Upper lobe of right lung (tissue), 1 donor: Measurements from ENCODE around the gene RFPL2. TPM values are rescaled to one million over a fixed set of nuclear protein-coding genes. Genes with fewer than 3 reads are reported as not detected.

Source experiments
- ATAC-seq: fragments of 200-7000 bp; cut with Tn5 transposase; one replicate; pipeline ENCODE4 v1.9.1; 2020; ENCODE audit warnings: mild to moderate bottlenecking, moderate library complexity
- DNase-seq: peaks from one replicate; pipeline ENCODE4 v3.0.0-alpha.2; 2020
- H3K27ac ChIP-seq: fragments of 200-600 bp; one replicate; pipeline ENCODE4 v1.8.0; 2022
- H3K27me3 ChIP-seq: fragments of 200-600 bp; one replicate; pipeline ENCODE4 v1.8.0; 2022; ENCODE audit warnings: mild to moderate bottlenecking
- H3K36me3 ChIP-seq: fragments of 200-600 bp; one replicate; pipeline ENCODE4 v1.8.0; 2022
- H3K4me1 ChIP-seq: fragments of 200-600 bp; one replicate; pipeline ENCODE4 v1.8.0; 2022
- H3K4me3 ChIP-seq: fragments of 200-600 bp; one replicate; pipeline ENCODE4 v1.8.0; 2022; ENCODE audit warnings: mild to moderate bottlenecking
- H3K9me3 ChIP-seq: fragments of 200-600 bp; one replicate; pipeline ENCODE4 v1.8.0; 2022
- intact Hi-C: fragments of 100-400 bp; cut with DNase I; formaldehyde crosslinking; loops from one replicate; pipeline ENCODE4 v1.11.0; 2022
- total RNA-seq: library from RNA; stranded (reverse); fragmentation: NEBNext Ultra II Directional; extraction: Animal tissue kit (Norgen Biotek cat#: 25700); gene quantifications from one replicate; pipeline ENCODE4 v1.2.1, GENCODE V29; 2021
- TF ChIP-seq, protein P1 (sequence below): fragments of 200-600 bp; IDR thresholded peaks from one replicate; pipeline ENCODE4 v1.8.0; 2022; ENCODE audit warnings: antibody characterized with exemption
- donor health status: DM: no; HTN: yes; CAD: no; lungs with severe emphysema.

Gene RFPL2
- total RNA-seq, 1 donor from 2014 or later, result not detected

DNA sequence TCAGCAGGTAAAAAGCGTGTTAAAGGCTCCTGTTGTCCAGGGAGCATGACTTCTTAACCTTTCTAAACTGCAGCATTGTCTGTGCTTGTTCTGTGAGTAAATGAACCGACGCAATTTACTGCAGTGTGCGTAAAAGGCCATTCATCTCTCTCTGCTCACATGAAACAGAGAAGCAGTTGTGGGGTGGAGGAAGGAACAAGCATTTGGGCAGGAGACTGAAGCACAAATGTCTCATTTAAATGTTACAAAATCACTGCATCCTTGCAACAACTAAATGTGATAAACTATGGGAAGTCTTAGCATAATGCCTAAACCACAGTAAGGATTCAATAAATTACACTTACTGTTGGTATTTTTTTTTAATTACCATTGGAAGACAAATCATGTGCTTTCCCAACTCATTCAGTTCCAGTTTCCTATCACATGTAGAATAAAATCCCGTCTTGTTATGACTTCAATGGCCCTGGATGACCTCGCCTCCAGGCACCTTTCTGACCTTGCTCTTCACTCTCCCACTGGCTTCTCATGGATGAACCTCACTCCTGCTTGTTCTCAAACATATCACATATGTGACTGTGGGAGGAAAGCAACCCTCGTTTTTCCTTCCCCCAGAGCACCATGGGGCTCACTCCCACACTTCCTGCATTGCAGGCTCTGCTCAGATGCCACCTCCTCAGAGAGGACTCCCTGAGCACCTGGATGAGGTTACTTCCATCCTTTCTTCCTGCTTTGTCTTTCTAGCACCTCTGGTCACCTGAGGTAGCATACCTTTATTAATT is 21.6 kb upstream of the RFPL2 start:
- H3K27me3 ChIP-seq, result no peaks in the 10 kb centered on the region
- intact Hi-C loops, result no loop called here
- TF ChIP-seq, protein P1, sequence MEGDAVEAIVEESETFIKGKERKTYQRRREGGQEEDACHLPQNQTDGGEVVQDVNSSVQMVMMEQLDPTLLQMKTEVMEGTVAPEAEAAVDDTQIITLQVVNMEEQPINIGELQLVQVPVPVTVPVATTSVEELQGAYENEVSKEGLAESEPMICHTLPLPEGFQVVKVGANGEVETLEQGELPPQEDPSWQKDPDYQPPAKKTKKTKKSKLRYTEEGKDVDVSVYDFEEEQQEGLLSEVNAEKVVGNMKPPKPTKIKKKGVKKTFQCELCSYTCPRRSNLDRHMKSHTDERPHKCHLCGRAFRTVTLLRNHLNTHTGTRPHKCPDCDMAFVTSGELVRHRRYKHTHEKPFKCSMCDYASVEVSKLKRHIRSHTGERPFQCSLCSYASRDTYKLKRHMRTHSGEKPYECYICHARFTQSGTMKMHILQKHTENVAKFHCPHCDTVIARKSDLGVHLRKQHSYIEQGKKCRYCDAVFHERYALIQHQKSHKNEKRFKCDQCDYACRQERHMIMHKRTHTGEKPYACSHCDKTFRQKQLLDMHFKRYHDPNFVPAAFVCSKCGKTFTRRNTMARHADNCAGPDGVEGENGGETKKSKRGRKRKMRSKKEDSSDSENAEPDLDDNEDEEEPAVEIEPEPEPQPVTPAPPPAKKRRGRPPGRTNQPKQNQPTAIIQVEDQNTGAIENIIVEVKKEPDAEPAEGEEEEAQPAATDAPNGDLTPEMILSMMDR, result no peak
- DNase-seq (no peak), ATAC-seq (peak; percentile 65)
- H3K9me3 ChIP-seq, result no peaks in the 10 kb centered on the region
- H3K4me3 ChIP-seq, result no peak overlapping the region
- H3K4me1 ChIP-seq, result no peaks in the 10 kb centered on the region
- no peak overlapping the region for H3K27ac ChIP-seq
- no peaks in the 10 kb centered on the region for H3K36me3 ChIP-seq

DNA sequence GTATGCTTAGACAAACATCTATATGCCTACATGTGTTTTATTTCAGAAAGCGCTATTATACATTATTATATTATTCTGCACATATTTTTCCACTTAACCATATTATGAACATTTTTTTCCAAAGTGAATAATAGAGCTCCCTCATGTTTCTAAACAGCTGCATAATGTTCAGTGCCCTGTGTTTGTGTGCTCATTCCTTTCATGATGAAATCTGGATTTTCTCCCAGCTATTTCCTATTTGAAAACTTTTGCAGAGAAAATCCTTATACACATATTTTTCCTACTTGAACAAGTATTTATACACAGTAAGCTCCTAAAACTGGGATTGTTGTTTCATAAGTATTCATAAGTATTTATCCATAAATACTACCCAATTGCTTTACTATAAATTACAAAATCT is 18.1 kb upstream of the RFPL2 start:
- no peak overlapping the region for H3K4me3 ChIP-seq
- intact Hi-C loops, result no loop called here
- DNase-seq (no peak), ATAC-seq (no peak)
- no peaks in the 10 kb centered on the region for H3K9me3 ChIP-seq
- H3K27me3 ChIP-seq, result no peaks in the 10 kb centered on the region
- TF ChIP-seq, protein P1, result no peak
- H3K27ac ChIP-seq, result no peak overlapping the region
- H3K36me3 ChIP-seq, result no peaks in the 10 kb centered on the region
- no peaks in the 10 kb centered on the region for H3K4me1 ChIP-seq

DNA sequence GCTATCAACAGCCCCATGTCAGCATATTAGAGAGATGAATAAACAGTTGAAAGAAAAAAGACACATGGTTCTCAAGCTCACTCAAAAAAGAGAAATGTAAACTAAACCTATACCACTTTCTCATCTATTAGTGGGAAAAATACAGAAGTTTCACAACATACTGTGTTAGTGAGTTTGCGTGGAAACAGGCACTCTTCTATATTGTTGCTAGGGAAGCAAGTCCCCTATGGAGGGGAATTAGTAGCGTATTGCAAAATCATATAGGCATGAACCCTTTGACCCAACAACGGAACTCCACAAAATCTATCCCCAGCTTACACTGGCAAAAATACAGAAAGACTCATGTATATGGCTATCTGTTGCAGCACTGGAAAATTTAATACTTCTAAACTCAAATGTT is 14.2 kb upstream of the RFPL2 start:
- no peaks in the 10 kb centered on the region for H3K36me3 ChIP-seq
- intact Hi-C loops, result no loop called here
- no peaks in the 10 kb centered on the region for H3K9me3 ChIP-seq
- no peaks in the 10 kb centered on the region for H3K4me1 ChIP-seq
- DNase-seq (no peak), ATAC-seq (peak; percentile 78)
- H3K27ac ChIP-seq, result no peak overlapping the region
- TF ChIP-seq, protein P1, result no peak
- H3K27me3 ChIP-seq, result no peaks in the 10 kb centered on the region
- no peak overlapping the region for H3K4me3 ChIP-seq

DNA sequence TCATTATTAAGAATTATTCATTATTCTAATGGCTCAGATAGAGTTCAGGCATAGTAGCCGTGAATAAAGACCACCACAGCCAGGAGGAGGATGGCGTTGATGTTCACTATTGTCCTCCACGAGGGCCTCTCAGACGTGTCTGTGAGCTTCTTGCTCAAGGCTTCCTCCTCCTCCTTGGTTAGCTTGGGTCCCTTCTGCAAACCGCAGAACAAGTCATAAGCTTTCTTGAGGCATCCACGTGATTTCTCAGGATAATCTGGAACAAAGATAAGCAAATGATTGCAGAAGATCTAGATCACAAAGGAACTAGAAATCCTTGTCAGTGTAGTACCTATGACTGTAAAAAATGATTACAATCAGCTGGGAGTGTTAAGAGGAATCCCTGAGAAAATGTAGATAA is 13.6 kb upstream of the RFPL2 start:
- no peak overlapping the region for H3K4me3 ChIP-seq
- H3K4me1 ChIP-seq, result no peaks in the 10 kb centered on the region
- DNase-seq (no peak), ATAC-seq (peak; percentile 89)
- TF ChIP-seq, protein P1, result no peak
- intact Hi-C loops, result no loop called here
- H3K9me3 ChIP-seq, result no peaks in the 10 kb centered on the region
- H3K27ac ChIP-seq, result no peak overlapping the region
- no peaks in the 10 kb centered on the region for H3K27me3 ChIP-seq
- no peaks in the 10 kb centered on the region for H3K36me3 ChIP-seq

DNA sequence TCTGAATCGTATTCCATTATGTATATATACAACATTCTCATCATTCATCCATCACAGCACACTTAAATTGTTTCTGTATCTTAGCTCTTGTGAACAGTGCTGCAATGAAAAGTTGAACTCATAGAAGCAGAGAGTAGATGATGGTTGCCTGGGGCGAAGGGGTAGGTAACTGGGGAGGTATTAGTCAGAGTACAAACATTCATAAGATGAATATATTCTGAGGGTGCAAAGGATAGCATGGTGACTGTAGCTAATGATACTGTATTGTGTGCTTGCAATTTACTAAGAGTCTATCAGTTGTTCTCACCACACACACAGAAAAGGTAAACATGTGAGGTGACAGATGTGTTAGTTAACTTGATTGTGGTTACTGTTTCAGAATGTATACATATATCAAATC is 12.6 kb upstream of the RFPL2 start:
- Histone ChIP-seq H3K9me3 (no peaks in the 10 kb centered on the region), H3K36me3 (no peaks in the 10 kb centered on the region), H3K27me3 (no peaks in the 10 kb centered on the region), H3K27ac (no peak overlapping the region), H3K4me1 (no peaks in the 10 kb centered on the region), H3K4me3 (no peak overlapping the region)
- TF ChIP-seq, protein P1, result no peak
- no peak for DNase-seq
- ATAC-seq, result no peak
- intact Hi-C loops, result no loop called here
